G401.6 (cell line): ENCODE measurements around the gene CD40LG.
A peak's percentile ranks its signal among the peaks of the same experiment; 100 is the strongest.

Experiments used
- FAIRE-seq: peaks from 2 replicates; lab custom pipeline; 2012; peaks lifted over from hg19 to GRCh38; lab: Jason Lieb, UNC

The CD40LG gene

DNA sequence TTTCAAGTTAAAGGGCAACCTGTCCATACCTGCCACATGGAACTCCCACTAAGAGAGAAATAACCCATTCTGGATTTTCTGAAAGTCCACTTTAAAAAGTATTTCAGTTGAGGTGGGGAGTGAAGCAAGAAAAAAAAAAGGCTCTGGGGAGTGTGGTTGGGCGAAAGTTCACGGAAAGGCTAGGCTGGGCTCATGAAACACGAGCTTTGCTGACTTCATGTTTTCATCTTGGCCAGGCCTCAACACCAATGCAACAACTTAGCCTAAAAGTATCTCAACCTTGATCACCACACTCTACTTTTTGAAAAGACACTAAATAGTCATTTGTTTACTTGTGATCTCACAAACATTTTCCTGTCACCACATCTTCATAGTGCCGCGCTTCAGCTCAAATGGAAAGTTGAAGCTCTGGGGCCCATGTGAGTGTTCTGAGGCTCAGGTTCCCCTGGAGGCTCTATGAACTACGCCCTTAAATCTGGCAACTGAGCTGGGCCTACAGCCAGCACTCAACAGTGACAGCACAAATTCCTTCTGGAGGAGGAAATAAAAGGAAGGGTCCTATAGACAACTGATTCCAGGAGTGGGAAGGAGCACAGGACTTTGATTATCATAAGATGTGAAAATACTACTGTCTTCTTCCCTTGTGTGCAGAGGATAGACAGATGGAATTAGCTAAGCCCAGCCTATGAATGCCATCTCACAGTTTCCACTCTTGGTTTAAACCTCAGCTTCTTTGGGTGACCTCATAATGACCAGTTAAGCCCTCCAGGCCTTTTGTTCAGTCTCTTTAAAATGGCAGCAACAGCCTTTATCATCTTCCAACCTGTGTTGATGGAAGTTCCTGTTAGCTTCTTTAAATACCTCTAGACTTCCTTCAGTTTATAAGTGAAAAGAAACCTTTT, 5.1 kb downstream of the CD40LG start:
- no peak for FAIRE-seq

DNA sequence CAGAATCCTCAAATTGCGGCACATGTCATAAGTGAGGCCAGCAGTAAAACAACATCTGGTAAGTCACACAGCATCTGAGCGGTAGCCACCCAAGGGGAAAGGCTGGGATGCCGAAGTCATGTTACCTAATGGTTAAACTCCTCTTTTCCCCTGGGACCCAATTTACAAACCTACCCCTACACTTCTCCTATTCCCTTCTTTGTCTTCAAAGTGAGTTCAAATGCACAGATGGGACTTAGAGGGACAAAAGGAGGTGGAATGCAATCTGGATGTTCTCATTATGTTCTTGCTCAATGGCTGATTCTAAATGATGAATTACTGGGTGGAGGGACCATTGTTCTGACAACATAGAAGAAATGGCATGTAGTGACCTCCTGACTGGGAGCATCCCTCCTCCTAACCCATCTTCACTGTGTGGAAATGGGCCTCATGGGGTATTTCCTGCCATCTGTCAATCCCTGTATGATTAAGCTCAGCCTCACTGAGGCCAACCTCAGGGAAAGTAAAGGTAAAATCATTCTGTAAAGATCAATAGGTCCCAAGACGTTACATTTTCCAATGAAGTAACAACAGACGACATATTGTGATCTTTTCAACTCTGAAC, 8.5 kb downstream of the CD40LG start:
- no peak for FAIRE-seq

DNA sequence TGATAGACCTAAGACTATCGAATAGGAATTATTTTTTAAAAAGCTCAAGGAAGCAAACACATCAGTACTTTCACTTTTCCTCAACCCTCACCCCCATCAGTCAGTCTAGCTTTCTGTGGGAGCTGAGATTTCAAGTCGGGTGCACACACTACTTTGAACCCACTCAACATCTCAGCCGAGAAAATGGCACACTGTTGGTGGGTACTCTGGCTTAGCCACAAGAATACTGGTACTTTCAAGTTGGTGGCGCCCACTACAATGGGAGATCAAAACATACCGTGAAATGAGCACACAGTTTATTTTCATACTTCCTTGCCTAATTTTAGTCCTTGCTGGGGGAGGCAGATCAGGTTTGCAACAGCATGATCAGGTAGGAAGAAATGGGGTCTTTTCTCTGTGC, 10.2 kb downstream of the CD40LG start:
- FAIRE-seq, result no peak

DNA sequence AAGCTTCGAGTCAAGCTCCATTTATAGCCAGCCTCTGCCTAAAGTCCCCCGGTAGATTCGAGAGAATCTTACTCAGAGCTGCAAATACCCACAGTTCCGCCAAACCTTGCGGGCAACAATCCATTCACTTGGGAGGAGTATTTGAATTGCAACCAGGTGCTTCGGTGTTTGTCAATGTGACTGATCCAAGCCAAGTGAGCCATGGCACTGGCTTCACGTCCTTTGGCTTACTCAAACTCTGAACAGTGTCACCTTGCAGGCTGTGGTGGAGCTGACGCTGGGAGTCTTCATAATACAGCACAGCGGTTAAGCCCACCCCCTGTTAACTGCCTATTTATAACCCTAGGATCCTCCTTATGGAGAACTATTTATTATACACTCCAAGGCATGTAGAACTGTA, 11.2 kb downstream of the CD40LG start:
- no peak for FAIRE-seq

- no peak for FAIRE-seq
These were observed 12.9 kb downstream of the CD40LG start for GRCh38 chrX:136660896-136661295.

DNA sequence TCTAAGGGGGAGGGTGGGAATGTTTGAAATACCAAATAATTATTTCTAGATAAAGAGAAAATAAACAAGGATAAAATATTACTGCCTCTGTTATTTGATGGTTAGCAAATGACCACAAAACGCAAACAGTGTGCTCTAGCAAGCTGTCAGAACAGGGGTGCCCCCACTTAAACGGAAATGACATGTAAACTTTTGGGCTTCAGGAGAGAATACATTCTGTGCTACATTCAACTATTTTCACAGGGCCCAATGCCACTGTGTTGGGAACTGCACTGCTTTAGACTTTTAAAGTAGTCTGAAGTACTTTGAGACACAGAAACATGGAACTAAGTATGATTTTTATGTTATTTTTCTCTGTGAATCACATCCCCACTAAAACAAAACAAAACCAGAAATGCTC, 14.1 kb downstream of the CD40LG start:
- FAIRE-seq, result no peak

DNA sequence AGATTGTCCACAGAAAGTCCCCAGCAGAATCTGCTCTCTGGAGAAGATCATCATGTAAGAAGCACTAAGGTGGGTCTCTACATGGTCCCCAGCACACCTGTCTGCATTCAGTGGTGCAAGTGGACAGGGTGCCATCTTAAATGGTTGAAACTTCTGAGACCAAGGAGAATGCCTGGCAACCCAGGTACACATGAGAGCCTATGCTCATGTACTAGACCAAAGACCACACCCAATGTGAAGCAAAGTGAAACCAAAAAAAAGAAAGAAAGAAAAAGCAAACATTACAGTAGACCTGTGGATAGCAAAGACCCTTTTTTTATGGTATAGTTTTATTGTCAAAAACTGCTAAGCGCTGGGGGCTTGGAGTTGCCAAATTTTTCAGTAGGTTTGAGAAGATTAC, 15.0 kb downstream of the CD40LG start:
- no peak for FAIRE-seq

GRCh38 chrX:136665258-136665900, 17.4 kb downstream of the CD40LG start:
- no peak for FAIRE-seq

- FAIRE-seq, result no peak
These were observed 18.1 kb downstream of the CD40LG start for GRCh38 chrX:136666088-136666487.

GRCh38 chrX:136667446-136668168, 19.6 kb downstream of the CD40LG start:
- no peak for FAIRE-seq

GRCh38 chrX:136671006-136671610, 23.1 kb downstream of the CD40LG start:
- FAIRE-seq, result no peak

DNA sequence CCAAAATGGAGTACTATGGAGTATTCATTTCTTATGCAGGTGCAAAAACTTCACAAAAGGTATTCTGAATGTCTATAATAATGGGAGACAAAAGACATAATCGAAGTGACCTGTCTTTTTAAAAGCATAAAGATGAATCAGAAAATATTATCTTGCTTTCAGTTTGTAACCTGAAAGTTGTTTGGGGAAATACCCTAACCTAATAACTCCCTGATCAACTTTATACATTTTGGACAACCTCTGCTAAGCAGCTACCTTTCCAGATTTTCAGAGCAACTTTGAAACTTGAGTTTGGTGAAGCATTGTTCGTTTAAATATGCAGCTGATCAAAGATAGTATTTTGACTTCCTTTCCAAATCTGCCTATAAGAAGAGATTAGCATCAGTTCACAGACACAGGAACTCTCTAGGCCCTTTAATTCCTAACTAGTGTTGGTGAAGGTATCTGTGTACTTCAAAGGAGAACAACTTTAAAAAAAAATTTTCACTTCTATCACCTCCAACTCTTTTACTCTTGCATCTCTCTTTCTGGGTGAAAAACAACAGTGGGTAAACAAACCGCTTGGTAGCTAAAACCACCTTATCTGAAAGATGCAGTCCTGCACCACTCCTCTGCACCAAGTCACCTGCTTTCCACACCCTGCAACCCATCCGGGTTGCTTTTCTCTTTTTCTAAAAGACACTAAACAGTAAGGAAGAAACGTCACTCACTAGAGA, 26.5 kb downstream of the CD40LG start:
- no peak for FAIRE-seq

- FAIRE-seq, result no peak
These were observed 31.6 kb downstream of the CD40LG start for GRCh38 chrX:136679531-136679930.

DNA sequence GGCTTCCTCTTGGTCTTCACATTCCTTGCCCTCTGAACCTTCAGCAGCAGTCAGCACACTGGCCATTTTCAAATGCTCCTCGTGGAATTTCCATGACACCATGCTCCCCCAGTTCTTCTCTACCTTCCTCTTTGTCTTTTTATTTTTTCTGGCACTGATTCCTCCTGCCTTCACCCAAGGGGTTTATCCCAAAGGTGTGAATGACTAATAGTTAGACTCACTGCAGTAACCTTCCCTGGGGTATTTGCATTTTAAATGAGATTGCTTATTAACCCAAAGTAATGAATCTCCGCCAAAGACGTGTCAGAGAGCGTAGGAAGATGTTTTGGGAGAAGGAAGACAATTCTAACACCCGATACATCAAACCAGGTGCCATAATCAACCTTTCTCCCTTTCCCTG, 36.2 kb downstream of the CD40LG start:
- no peak for FAIRE-seq

- FAIRE-seq, result no peak
These were observed 39.5 kb downstream of the CD40LG start for GRCh38 chrX:136687457-136687856.

GRCh38 chrX:136689436-136689835, 41.5 kb downstream of the CD40LG start:
- FAIRE-seq, result no peak

- no peak for FAIRE-seq
These were observed 43.3 kb downstream of the CD40LG start for GRCh38 chrX:136691028-136691809.

DNA sequence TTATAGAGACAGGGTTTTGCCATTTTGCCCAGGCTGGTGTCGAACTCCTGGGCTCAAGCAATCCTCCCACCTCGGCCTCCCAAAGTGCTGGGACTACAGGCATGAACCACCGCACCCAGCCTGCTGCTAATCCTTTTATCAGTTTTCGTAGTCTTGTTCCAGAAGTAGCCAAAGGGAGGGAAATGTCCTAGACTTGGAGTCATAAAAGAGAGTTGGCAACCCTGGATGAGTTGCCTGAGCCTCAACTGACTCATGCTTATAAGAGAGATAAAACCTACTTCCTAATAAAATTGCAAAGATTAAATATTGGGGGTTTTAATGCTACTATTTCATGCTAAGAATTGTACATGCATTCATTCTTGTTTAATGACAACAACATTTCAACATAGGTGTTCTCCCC, 44.3 kb downstream of the CD40LG start:
- FAIRE-seq, result no peak

DNA sequence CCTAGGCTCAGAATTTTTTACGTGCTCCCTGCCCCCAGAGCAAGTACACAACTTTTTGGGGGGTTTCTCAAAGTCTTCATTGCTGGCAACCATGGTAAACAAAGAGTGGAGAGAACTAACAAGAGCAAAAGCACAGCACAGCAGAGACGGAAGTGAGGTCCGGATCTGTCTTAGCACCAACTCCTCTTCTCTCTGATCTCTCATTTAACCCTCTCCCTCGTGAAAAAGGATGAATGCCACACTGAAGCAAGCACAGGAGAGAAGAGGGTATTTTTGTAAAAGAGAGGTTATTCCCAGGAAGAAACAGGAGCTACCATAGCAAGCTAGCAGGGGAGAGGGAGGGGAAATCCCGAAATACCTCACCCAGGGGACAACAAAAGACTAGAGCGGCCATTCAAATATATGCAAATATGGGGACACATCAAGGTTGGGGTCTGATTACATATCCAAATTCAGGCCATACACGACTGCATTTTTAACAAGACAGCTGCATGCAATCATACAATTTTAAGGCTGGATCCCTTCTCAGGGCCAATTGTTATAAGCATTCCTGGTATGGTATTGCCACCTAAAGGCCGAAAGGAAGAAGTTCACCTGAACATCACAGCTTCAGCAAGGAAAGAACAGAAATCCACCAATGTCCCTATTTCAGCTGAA, 46.6 kb downstream of the CD40LG start:
- peak; percentile 94 for FAIRE-seq

DNA sequence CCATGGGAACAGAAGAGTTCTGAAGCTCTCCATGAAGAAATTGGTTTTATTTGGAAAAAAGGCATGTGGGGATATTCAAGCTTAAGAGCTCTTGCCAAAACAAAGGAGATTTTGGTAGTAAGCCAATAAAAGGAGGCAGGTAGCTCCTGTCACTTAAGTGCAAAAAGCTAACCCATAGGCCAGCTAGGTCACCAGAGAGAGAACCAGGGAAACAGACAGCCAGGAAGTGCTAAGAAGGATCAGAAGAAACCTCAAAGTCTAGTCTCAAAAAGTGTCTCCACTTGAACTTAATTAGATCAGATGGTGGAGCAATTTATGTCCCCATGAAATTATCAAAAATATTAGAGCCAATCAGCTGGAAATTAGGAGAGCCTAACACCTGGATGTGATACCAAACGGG, 49.2 kb downstream of the CD40LG start:
- FAIRE-seq, result no peak
